Stimulated activated CD4-positive, alpha-beta T cell treated with anti-CD3 and anti-CD28 coated beads, Interleukin-2, amount 100 ng/mL, for 24 hours (primary cell): ENCODE measurements around the gene SLAMF1.
A peak's percentile ranks its signal among the peaks of the same experiment; 100 is the strongest.

Experiments used
- DNase-seq, 2 donors: peaks; one replicate each; pipeline ENCODE4 v3.0.0-alpha.2; 2020

Gene SLAMF1

GRCh38 chr1:160622501-160623226, 24.2 kb downstream of the SLAMF1 start:
- peak in 1 of 2 donors; percentile 4 for DNase-seq

- DNase-seq = peak in 1 of 2 donors; percentile 6
Measured at GRCh38 chr1:160621633-160622413, 25.0 kb downstream of the SLAMF1 start.

GRCh38 chr1:160620942-160621632, 25.8 kb downstream of the SLAMF1 start:
- DNase-seq = peak in 1 of 2 donors; percentile 3

- no peak for DNase-seq
Measured at GRCh38 chr1:160619742-160620277, 27.0 kb downstream of the SLAMF1 start.

GRCh38 chr1:160618763-160619274, 28.0 kb downstream of the SLAMF1 start:
- peak; percentile 38 to 52 for DNase-seq

GRCh38 chr1:160618327-160618726, 28.5 kb downstream of the SLAMF1 start:
- no peak for DNase-seq

- DNase-seq = no peak
Measured at GRCh38 chr1:160615660-160616059, 31.2 kb downstream of the SLAMF1 start.

- no peak for DNase-seq
Measured at GRCh38 chr1:160614410-160614809, 32.4 kb downstream of the SLAMF1 start.

- no peak for DNase-seq
Measured at GRCh38 chr1:160612613-160613218, 34.1 kb downstream of the SLAMF1 start.

GRCh38 chr1:160610569-160611242, 36.1 kb downstream of the SLAMF1 start:
- no peak for DNase-seq

- no peak for DNase-seq
Measured at GRCh38 chr1:160608941-160609340, 37.9 kb downstream of the SLAMF1 start.

- no peak for DNase-seq
Measured at GRCh38 chr1:160608514-160608913, 38.3 kb downstream of the SLAMF1 start.

GRCh38 chr1:160608057-160608456, 38.8 kb downstream of the SLAMF1 start:
- no peak for DNase-seq

GRCh38 chr1:160607672-160608032, 39.2 kb downstream of the SLAMF1 start:
- no peak for DNase-seq

- DNase-seq = peak; percentile 36 to 55
Measured at GRCh38 chr1:160607011-160607671, 39.7 kb downstream of the SLAMF1 start.

- DNase-seq = no peak
Measured at GRCh38 chr1:160606611-160607010, 40.2 kb downstream of the SLAMF1 start.

- DNase-seq = no peak
Measured at GRCh38 chr1:160605792-160606479, 40.9 kb downstream of the SLAMF1 start.

GRCh38 chr1:160605205-160605604, 41.6 kb downstream of the SLAMF1 start:
- no peak for DNase-seq

GRCh38 chr1:160597705-160598104, 49.1 kb downstream of the SLAMF1 start:
- DNase-seq = no peak

GRCh38 chr1:160597051-160597450, 49.8 kb downstream of the SLAMF1 start:
- DNase-seq = no peak

GRCh38 chr1:160590488-160590887, 56.4 kb downstream of the SLAMF1 start:
- DNase-seq = no peak
